ENCODE data around the gene FNDC3A.

GRCh38 chr13:49216334-49216733 is 240.6 kb downstream of the FNDC3A start:
- TF ChIP-seq POLR2AphosphoS5 (IDR thresholded peaks at IDR 0.05; ENCODE audit: low read depth, low read length) (no peak), SPI1 (IDR thresholded peaks at IDR 0.05; ENCODE audit: low read depth, low read length) (no peak), POU2F2 (IDR thresholded peaks at IDR 0.05; ENCODE audit: low read depth, low read length) (no peak), POLR2A (IDR thresholded peaks at IDR 0.05; ENCODE audit: low read depth, low read length) (no peak)
